ENCODE data around the gene PGAP6. TPM values are rescaled to one million over a fixed set of nuclear protein-coding genes. Genes with fewer than 3 reads are reported as not detected.

Gene PGAP6
- total and polyA plus RNA-seq, 9 of the 15 experiments (the other 6 are each of a cell fraction or from before 2014, with no cell fraction given): 0.45 to 50.2 (median 39.3) TPM

GRCh38 chr16:398561-399339 lies 17.0 kb upstream of the PGAP6 start:
- no peaks in the 10 kb centered on the region for H3K9me3 ChIP-seq (replicated peaks; ENCODE audit: control insufficient read depth, insufficient read depth, low read depth, low read length)
- peaks cover 24% of the 10 kb centered on the region for H3K36me3 ChIP-seq (ENCODE audit: control insufficient read depth, insufficient read depth, low read length)
- ATAC-seq: peak; percentile 4; the same call in 1 of the 3 replicates
- peak in 1 of 4 experiments; percentile 68 for DNase-seq (ENCODE audit: extremely low read depth in 1 of 4, low spot score in 3 of 4)
- in situ Hi-C loops (cut with MboI) (loop anchor here (10.0 kb wide), 1 partner anchor 276 kb away; the partner anchor contains the start of gene RHBDL1), intact Hi-C loops (cut with micrococcal nuclease) (loop anchor here (5.0 to 10.0 kb wide), 3 partner anchors 86 to 284 kb away; partner anchors contain the start of genes JMJD8, RHOT2 and STUB1)
- H3K4me1 ChIP-seq (replicated peaks in 1 of 2; ENCODE audit: control insufficient read depth in 2 of 2, insufficient read depth in 2 of 2, low read length in 2 of 2): peaks cover 29 to 66% of the 10 kb centered on the region in 2 experiments
- WGBS (ENCODE audit: insufficient coverage, low coverage, missing lambda C conversion rate): 41% methylated on average over 23 of the region's 24 CpGs
- H3K27ac ChIP-seq (ENCODE audit: extremely low read depth, low read depth, low read length): peak overlapping the region; percentile 79
- no peaks in the 10 kb centered on the region for H4K20me1 ChIP-seq (replicated peaks; ENCODE audit: control insufficient read depth, insufficient read depth, low read length)
- peak overlapping the region; percentile 60 to 95 for H3K9ac ChIP-seq (ENCODE audit: insufficient read depth in 1 of 2, low read depth in 2 of 2, low read length in 2 of 2)
- peaks cover 65% of the 10 kb centered on the region for H3K79me2 ChIP-seq (ENCODE audit: control insufficient read depth, insufficient read depth, low read length)
- CTCF ChIA-PET (ENCODE audit: low intra/inter-chr PET ratio): interaction anchor here (0.6 to 0.7 kb wide), 2 partner anchors 28 to 265 kb away, joined by 3 read pairs; no protein-coding TSS in a partner anchor
- no peaks in the 10 kb centered on the region for H3K27me3 ChIP-seq (ENCODE audit: control insufficient read depth in 2 of 2, insufficient read depth in 2 of 2, low read length in 2 of 2)
- peak; percentile 60 for FAIRE-seq
- peak overlapping the region; percentile 70 for H3K4me3 ChIP-seq
- H3K4me2 ChIP-seq (ENCODE audit: insufficient read depth, low read length): peak overlapping the region; percentile 86
- H3K9me1 ChIP-seq (ENCODE audit: control insufficient read depth, insufficient read depth, low read length): no peaks in the 10 kb centered on the region
- no peak overlapping the region for H2AFZ ChIP-seq (ENCODE audit: low read depth, low read length)
- POLR2A ChIA-PET: interaction anchor here (0.5 to 1.5 kb wide), 5 partner anchors 10 to 97 kb away, joined by 3 to 5 read pairs (median 4); partner anchors contain the start of gene RAB11FIP3
- no TSS peak for BruUV-seq (replicated peaks)
- TF ChIP-seq, protein P1, sequence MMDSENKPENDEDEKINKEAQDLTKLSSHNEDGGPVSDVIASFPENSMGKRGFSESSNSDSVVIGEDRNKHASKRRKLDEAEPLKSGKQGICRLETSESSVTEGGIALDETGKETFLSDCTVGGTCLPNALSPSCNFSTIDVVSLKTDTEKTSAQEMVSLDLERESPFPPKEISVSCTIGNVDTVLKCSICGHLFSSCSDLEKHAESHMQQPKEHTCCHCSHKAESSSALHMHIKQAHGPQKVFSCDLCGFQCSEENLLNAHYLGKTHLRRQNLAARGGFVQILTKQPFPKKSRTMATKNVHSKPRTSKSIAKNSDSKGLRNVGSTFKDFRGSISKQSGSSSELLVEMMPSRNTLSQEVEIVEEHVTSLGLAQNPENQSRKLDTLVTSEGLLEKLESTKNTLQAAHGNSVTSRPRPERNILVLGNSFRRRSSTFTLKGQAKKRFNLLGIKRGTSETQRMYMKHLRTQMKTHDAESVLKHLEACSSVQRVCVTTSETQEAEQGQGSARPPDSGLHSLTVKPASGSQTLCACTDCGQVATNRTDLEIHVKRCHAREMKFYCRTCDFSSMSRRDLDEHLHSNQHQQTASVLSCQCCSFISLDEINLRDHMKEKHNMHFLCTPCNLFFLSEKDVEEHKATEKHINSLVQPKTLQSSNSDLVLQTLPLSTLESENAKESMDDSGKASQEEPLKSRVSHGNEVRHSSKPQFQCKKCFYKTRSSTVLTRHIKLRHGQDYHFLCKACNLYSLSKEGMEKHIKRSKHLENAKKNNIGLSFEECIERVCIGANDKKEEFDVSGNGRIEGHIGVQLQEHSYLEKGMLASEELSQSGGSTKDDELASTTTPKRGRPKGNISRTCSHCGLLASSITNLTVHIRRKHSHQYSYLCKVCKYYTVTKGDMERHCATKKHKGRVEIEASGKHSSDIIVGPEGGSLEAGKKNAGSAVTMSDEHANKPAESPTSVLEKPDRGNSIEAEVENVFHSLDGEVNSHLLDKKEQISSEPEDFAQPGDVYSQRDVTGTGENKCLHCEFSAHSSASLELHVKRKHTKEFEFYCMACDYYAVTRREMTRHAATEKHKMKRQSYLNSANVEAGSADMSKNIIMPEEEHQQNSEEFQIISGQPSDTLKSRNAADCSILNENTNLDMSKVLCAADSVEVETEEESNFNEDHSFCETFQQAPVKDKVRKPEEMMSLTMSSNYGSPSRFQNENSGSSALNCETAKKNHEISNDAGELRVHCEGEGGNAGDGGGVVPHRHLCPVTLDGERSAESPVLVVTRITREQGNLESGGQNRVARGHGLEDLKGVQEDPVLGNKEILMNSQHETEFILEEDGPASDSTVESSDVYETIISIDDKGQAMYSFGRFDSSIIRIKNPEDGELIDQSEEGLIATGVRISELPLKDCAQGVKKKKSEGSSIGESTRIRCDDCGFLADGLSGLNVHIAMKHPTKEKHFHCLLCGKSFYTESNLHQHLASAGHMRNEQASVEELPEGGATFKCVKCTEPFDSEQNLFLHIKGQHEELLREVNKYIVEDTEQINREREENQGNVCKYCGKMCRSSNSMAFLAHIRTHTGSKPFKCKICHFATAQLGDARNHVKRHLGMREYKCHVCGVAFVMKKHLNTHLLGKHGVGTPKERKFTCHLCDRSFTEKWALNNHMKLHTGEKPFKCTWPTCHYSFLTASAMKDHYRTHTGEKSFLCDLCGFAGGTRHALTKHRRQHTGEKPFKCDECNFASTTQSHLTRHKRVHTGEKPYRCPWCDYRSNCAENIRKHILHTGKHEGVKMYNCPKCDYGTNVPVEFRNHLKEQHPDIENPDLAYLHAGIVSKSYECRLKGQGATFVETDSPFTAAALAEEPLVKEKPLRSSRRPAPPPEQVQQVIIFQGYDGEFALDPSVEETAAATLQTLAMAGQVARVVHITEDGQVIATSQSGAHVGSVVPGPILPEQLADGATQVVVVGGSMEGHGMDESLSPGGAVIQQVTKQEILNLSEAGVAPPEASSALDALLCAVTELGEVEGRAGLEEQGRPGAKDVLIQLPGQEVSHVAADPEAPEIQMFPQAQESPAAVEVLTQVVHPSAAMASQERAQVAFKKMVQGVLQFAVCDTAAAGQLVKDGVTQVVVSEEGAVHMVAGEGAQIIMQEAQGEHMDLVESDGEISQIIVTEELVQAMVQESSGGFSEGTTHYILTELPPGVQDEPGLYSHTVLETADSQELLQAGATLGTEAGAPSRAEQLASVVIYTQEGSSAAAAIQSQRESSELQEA (IDR thresholded peaks at IDR 0.05; ENCODE audit: low read depth): peak; percentile 87
- 0 out of 4 replicates have a peak, but pooled peaks of 1 of the 2 experiments have one; percentile 13 for TF ChIP-seq SIX5 (IDR thresholded peaks at IDR 0.05; ENCODE audit: borderline replicate concordance in 1 of 2, insufficient read depth in 1 of 2, low read depth in 1 of 2, low read length in 2 of 2)
- 0 out of 2 replicates have a peak, but pooled peaks have one; percentile 66 for TF ChIP-seq ZBTB33 (CRISPR knock-in tag; IDR thresholded peaks at IDR 0.05)
- 0 out of 2 replicates have a peak, but pooled peaks have one; percentile 39 for TF ChIP-seq RBFOX2 (IDR thresholded peaks at IDR 0.05; ENCODE audit: low read depth, low read length)

Measured in K562 (cell line).